Esophagus (tissue), 2 donors: Measurements from ENCODE around the gene VSIG8. TPM values are rescaled to one million over a fixed set of nuclear protein-coding genes. Genes with fewer than 3 reads are reported as not detected.

Experiments used
- H3K27ac ChIP-seq, 2 donors: one replicate each; pipeline ENCODE4 v1.5.1; 2013; ENCODE audit warnings: low read depth in 2 of 2, mild to moderate bottlenecking in 2 of 2, inconsistent platforms in 1 of 2, low read length in 1 of 2, moderate library complexity in 1 of 2
- H3K27me3 ChIP-seq, 2 donors: one replicate each; pipeline ENCODE4 v1.6.1; 2013; ENCODE audit warnings: low read length in 2 of 2, control low read depth in 1 of 2, mild to moderate bottlenecking in 1 of 2; ENCODE audit not compliant: insufficient read depth in 2 of 2, control insufficient read depth in 1 of 2
- H3K36me3 ChIP-seq, 2 donors: one replicate each; pipeline ENCODE4 v1.6.1; 2013; ENCODE audit warnings: low read length in 1 of 2; ENCODE audit not compliant: control insufficient read depth in 2 of 2, insufficient read depth in 2 of 2
- H3K4me1 ChIP-seq, 2 donors: one replicate each; pipeline ENCODE4 v1.6.1; 2013; ENCODE audit warnings: low read length in 1 of 2; ENCODE audit not compliant: control insufficient read depth in 2 of 2, insufficient read depth in 2 of 2
- H3K4me3 ChIP-seq, 2 donors: one replicate each; pipeline ENCODE4 v1.5.1; 2013; ENCODE audit warnings: low read length in 2 of 2, mild to moderate bottlenecking in 2 of 2, low read depth in 1 of 2, moderate library complexity in 1 of 2
- H3K9me3 ChIP-seq, 2 donors: one replicate each; pipeline ENCODE4 v1.6.1; 2013; ENCODE audit warnings: mild to moderate bottlenecking in 2 of 2, low read depth in 1 of 2, low read length in 1 of 2, moderate library complexity in 1 of 2; ENCODE audit not compliant: control insufficient read depth in 2 of 2, insufficient read depth in 1 of 2
- WGBS, 2 donors: extraction: QIAGEN DNeasy Blood & Tissue Kit; methylation state at CpG; one replicate each; pipeline ENCODE4 v1.1.7; 2013; 5-methylcytosine and 5-hydroxymethylcytosine counted together
- polyA plus RNA-seq, 2 donors: library from polyadenylated mRNA; stranded (reverse); fragments of 200-250 nt; gene quantifications; one replicate each; pipeline ENCODE4 v1.2.3, GENCODE V29; 2013
- donor health status: healthy with polysubstance abuse.
- donor health status: Bipolar disorder and iron deficiency.

VSIG8 gene
- polyA plus RNA-seq, 2 donors = 4.2 to 4.4 TPM

DNA sequence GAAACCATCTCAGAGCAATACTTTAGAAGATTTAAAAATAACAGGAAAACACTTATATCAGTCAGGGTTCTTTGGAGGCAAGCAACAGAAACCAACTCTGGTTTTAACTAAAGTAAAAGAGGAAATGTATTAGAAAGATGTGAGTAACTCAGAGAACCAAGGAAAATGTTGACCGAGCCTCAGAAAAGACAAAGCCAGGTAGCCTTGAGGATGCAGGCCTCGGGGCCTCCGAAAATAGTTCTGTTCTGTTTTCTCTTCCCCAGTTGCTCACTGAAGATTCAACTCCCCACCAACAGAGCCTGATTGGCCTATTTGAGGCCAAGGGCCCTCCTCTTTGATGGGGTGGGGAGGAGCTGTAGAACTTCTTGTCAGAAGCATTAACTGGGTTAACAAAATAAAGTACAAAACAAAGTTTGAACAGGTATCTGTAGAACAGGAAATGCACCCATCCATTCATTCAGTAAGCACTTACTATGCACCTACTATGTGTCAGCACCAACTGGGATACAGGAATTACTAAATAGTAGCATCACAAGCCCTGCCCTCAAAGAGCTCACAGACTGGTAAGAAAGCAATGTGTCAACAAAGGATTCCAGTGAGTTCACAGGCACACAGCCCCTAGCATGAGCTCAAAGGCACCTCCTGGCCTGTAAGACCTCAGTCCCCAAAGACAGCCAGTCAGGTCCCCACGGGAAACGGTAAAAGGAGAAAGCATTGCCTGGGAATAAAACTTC lies 23.2 kb downstream of the VSIG8 start:
- H3K9me3 ChIP-seq = no peaks in the 10 kb centered on the region
- no peak overlapping the region for H3K27ac ChIP-seq
- H3K4me3 ChIP-seq = no peak overlapping the region
- no peaks in the 10 kb centered on the region for H3K27me3 ChIP-seq
- 91 to 93% methylated on average over 5 of the region's 5 CpGs for WGBS, 2 donors
- H3K4me1 ChIP-seq = no peaks in the 10 kb centered on the region
- peaks cover 0 to 2% of the 10 kb centered on the region in 2 donors for H3K36me3 ChIP-seq

- Histone ChIP-seq H3K36me3 (peaks cover 0 to 2% of the 10 kb centered on the region in 2 donors), H3K27ac (no peak overlapping the region), H3K4me3 (no peak overlapping the region), H3K9me3 (no peaks in the 10 kb centered on the region), H3K4me1 (no peaks in the 10 kb centered on the region), H3K27me3 (no peaks in the 10 kb centered on the region)
- WGBS, 2 donors = 82 to 92% methylated on average over 1 of the region's 1 CpG
These were observed 23.7 kb downstream of the VSIG8 start for GRCh38 chr1:159838715-159839114.

- Histone ChIP-seq H3K4me3 (no peak overlapping the region), H3K9me3 (no peaks in the 10 kb centered on the region), H3K4me1 (no peaks in the 10 kb centered on the region), H3K27ac (no peak overlapping the region), H3K27me3 (no peaks in the 10 kb centered on the region), H3K36me3 (peaks cover 0 to 2% of the 10 kb centered on the region in 2 donors)
- WGBS, 2 donors = 81 to 89% methylated on average over 8 of the region's 8 CpGs
These were observed 26.5 kb downstream of the VSIG8 start for GRCh38 chr1:159835862-159836525.

- 65 to 72% methylated on average over 3 of the region's 3 CpGs for WGBS, 2 donors
- Histone ChIP-seq H3K27me3 (no peaks in the 10 kb centered on the region), H3K4me1 (no peaks in the 10 kb centered on the region), H3K4me3 (no peak overlapping the region), H3K36me3 (peaks cover 0 to 2% of the 10 kb centered on the region in 2 donors), H3K27ac (no peak overlapping the region), H3K9me3 (no peaks in the 10 kb centered on the region)
These were observed 27.1 kb downstream of the VSIG8 start for GRCh38 chr1:159835356-159835755.

- Histone ChIP-seq H3K9me3 (no peaks in the 10 kb centered on the region), H3K36me3 (peaks cover 0 to 4% of the 10 kb centered on the region in 2 donors), H3K4me3 (no peak overlapping the region), H3K27ac (no peak overlapping the region), H3K4me1 (no peaks in the 10 kb centered on the region), H3K27me3 (no peaks in the 10 kb centered on the region)
- WGBS, 2 donors = 94 to 95% methylated on average over 2 of the region's 2 CpGs
These were observed 30.1 kb downstream of the VSIG8 start for GRCh38 chr1:159832309-159832708.

- 62 to 64% methylated on average over 7 of the region's 7 CpGs for WGBS, 2 donors
- Histone ChIP-seq H3K36me3 (peaks cover 0 to 4% of the 10 kb centered on the region in 2 donors), H3K27me3 (no peaks in the 10 kb centered on the region), H3K9me3 (no peaks in the 10 kb centered on the region), H3K27ac (no peak overlapping the region), H3K4me3 (no peak overlapping the region), H3K4me1 (no peaks in the 10 kb centered on the region)
These were observed 30.9 kb downstream of the VSIG8 start for GRCh38 chr1:159831412-159832141.

- Histone ChIP-seq H3K36me3 (peaks cover 0 to 2% of the 10 kb centered on the region in 2 donors), H3K4me3 (no peak overlapping the region), H3K4me1 (no peaks in the 10 kb centered on the region), H3K27me3 (no peaks in the 10 kb centered on the region), H3K27ac (no peak overlapping the region), H3K9me3 (no peaks in the 10 kb centered on the region)
- 82 to 87% methylated on average over 8 of the region's 8 CpGs for WGBS, 2 donors
These were observed 31.7 kb downstream of the VSIG8 start for GRCh38 chr1:159830722-159831121.

- no peaks in the 10 kb centered on the region for H3K9me3 ChIP-seq
- H3K27me3 ChIP-seq = no peaks in the 10 kb centered on the region
- 83 to 85% methylated on average over 18 of the region's 18 CpGs for WGBS, 2 donors
- no peaks in the 10 kb centered on the region for H3K4me1 ChIP-seq
- no peak overlapping the region for H3K27ac ChIP-seq
- H3K36me3 ChIP-seq = peaks cover 0 to 2% of the 10 kb centered on the region in 2 donors
- no peak overlapping the region for H3K4me3 ChIP-seq
These were observed 32.5 kb downstream of the VSIG8 start for GRCh38 chr1:159829822-159830465.

- Histone ChIP-seq H3K27me3 (no peaks in the 10 kb centered on the region), H3K4me1 (no peaks in the 10 kb centered on the region), H3K4me3 (no peak overlapping the region), H3K9me3 (no peaks in the 10 kb centered on the region), H3K27ac (no peak overlapping the region), H3K36me3 (peaks cover 0 to 2% of the 10 kb centered on the region in 2 donors)
- WGBS, 2 donors = 51 to 59% methylated on average over 3 of the region's 3 CpGs
These were observed 33.2 kb downstream of the VSIG8 start for GRCh38 chr1:159829273-159829634.
